WERI-Rb-1 (cell line): Measurements from ENCODE around the gene SLC28A3.
A peak's percentile ranks its signal among the peaks of the same experiment; 100 is the strongest.

ENCODE experiments used
- DNase-seq: peaks from one replicate; pipeline ENCODE4 v3.0.0-alpha.2; 2020
- H3K27ac ChIP-seq: fragments of 250-450 bp; sonication (Bioruptor Pico); 2 replicates; pipeline ENCODE4 v1.5.1; 2020; ENCODE audit warnings: mild to moderate bottlenecking, moderate library complexity
- H3K27me3 ChIP-seq: fragments of 250-450 bp; sonication (Bioruptor Pico); 2 replicates; pipeline ENCODE4 v1.5.1; 2021; ENCODE audit warnings: mild to moderate bottlenecking, low read depth, moderate library complexity; ENCODE audit not compliant: insufficient read depth, severe bottlenecking
- H3K36me3 ChIP-seq: fragments of 250-450 bp; sonication (Bioruptor Pico); 2 replicates; pipeline ENCODE4 v1.5.1; 2020; ENCODE audit warnings: mild to moderate bottlenecking, moderate library complexity
- H3K4me3 ChIP-seq: 2 replicates; pipeline ENCODE4 v1.5.1; 2011; ENCODE audit warnings: low read depth, mild to moderate bottlenecking, control low read depth, low read length
- H3K9me3 ChIP-seq: fragments of 250-450 bp; sonication (Bioruptor Pico); 2 replicates; pipeline ENCODE4 v1.5.1; 2021; ENCODE audit warnings: mild to moderate bottlenecking, moderate library complexity; ENCODE audit not compliant: severe bottlenecking
- CTCF ChIP-seq: IDR thresholded peaks from 2 replicates; pipeline ENCODE4 v1.5.1; 2011; ENCODE audit warnings: low read depth, mild to moderate bottlenecking, control low read depth, inconsistent platforms, low read length

SLC28A3 gene

GRCh38 chr9:84255696-84256095 is 84.9 kb downstream of the SLC28A3 start:
- Histone ChIP-seq H3K27ac (no peak overlapping the region), H3K4me3 (no peak overlapping the region), H3K36me3 (no peaks in the 10 kb centered on the region), H3K9me3 (no peaks in the 10 kb centered on the region), H3K27me3 (no peaks in the 10 kb centered on the region)
- DNase-seq = no peak
- no peak for TF ChIP-seq CTCF

- no peaks in the 10 kb centered on the region for H3K9me3 ChIP-seq
- no peak overlapping the region for H3K4me3 ChIP-seq
- no peak overlapping the region for H3K27ac ChIP-seq
- no peaks in the 10 kb centered on the region for H3K27me3 ChIP-seq
- no peaks in the 10 kb centered on the region for H3K36me3 ChIP-seq
- TF ChIP-seq CTCF = no peak
- no peak for DNase-seq
Observed at GRCh38 chr9:84254972-84255371, 85.6 kb downstream of the SLC28A3 start.

GRCh38 chr9:84251921-84252320 is 88.6 kb downstream of the SLC28A3 start:
- H3K4me3 ChIP-seq = no peak overlapping the region
- peaks cover 7% of the 10 kb centered on the region for H3K9me3 ChIP-seq
- DNase-seq = no peak
- no peaks in the 10 kb centered on the region for H3K36me3 ChIP-seq
- no peaks in the 10 kb centered on the region for H3K27me3 ChIP-seq
- no peak overlapping the region for H3K27ac ChIP-seq
- TF ChIP-seq CTCF = no peak

- TF ChIP-seq CTCF = no peak
- Histone ChIP-seq H3K27ac (no peak overlapping the region), H3K9me3 (peaks cover 6% of the 10 kb centered on the region), H3K27me3 (no peaks in the 10 kb centered on the region), H3K36me3 (no peaks in the 10 kb centered on the region), H3K4me3 (no peak overlapping the region)
- DNase-seq = no peak
Observed at GRCh38 chr9:84241817-84242373, 98.7 kb downstream of the SLC28A3 start.

- Histone ChIP-seq H3K27me3 (no peaks in the 10 kb centered on the region), H3K27ac (peak overlapping the region; percentile 40), H3K9me3 (peaks cover 6% of the 10 kb centered on the region), H3K4me3 (no peak overlapping the region), H3K36me3 (no peaks in the 10 kb centered on the region)
- TF ChIP-seq CTCF = no peak
- DNase-seq = peak; percentile 15
Observed at GRCh38 chr9:84239343-84239742, 101.2 kb downstream of the SLC28A3 start.

- H3K9me3 ChIP-seq = peaks cover 6% of the 10 kb centered on the region
- DNase-seq = peak; percentile 20
- 0 out of 2 replicates have a peak, but pooled peaks have one; percentile 24 for TF ChIP-seq CTCF
- H3K27ac ChIP-seq = peak overlapping the region; percentile 40
- no peaks in the 10 kb centered on the region for H3K27me3 ChIP-seq
- H3K4me3 ChIP-seq = no peak overlapping the region
- no peaks in the 10 kb centered on the region for H3K36me3 ChIP-seq
Observed at GRCh38 chr9:84238652-84239051, 101.9 kb downstream of the SLC28A3 start.
